AML-193 (cell line): ENCODE results near the gene ANKRD30A.
"Not testable (repeated sequence)": the region's sequence is repeated elsewhere in the genome, so short reads cannot be mapped to it uniquely, and the experiment has no call there.

Source experiments
- DNase-seq, 2 experiments: peaks; one replicate each; lab custom pipeline; 2025; lab: John Stamatoyannopoulos, UW

Gene ANKRD30A

GRCh38 chr10:37255837-37256236 is 130.4 kb downstream of the ANKRD30A start:
- not testable (repeated sequence) for DNase-seq

GRCh38 chr10:37263304-37263703 is 137.9 kb downstream of the ANKRD30A start:
- DNase-seq = no peak

- DNase-seq = no peak
Observed at GRCh38 chr10:37268266-37268665, 142.9 kb downstream of the ANKRD30A start.

GRCh38 chr10:37269554-37270256 is 144.3 kb downstream of the ANKRD30A start:
- DNase-seq = no peak

- DNase-seq = no peak
Observed at GRCh38 chr10:37275216-37275777, 149.9 kb downstream of the ANKRD30A start.

- no peak for DNase-seq
Observed at GRCh38 chr10:37285063-37285462, 159.7 kb downstream of the ANKRD30A start.

GRCh38 chr10:37289833-37290464 is 164.6 kb downstream of the ANKRD30A start:
- no peak for DNase-seq

- no peak for DNase-seq
Observed at GRCh38 chr10:37301271-37301670, 175.9 kb downstream of the ANKRD30A start.

GRCh38 chr10:37304036-37304435 is 178.6 kb downstream of the ANKRD30A start:
- DNase-seq = no peak

- DNase-seq = no peak
Observed at GRCh38 chr10:37314350-37314749, 189.0 kb downstream of the ANKRD30A start.

- no peak for DNase-seq
Observed at GRCh38 chr10:37314862-37315261, 189.5 kb downstream of the ANKRD30A start.

GRCh38 chr10:37344413-37344812 is 219.0 kb downstream of the ANKRD30A start:
- DNase-seq = no peak

- no peak for DNase-seq
Observed at GRCh38 chr10:37379991-37380390, 254.6 kb downstream of the ANKRD30A start.

GRCh38 chr10:37381271-37381670 is 255.9 kb downstream of the ANKRD30A start:
- DNase-seq = no peak

- no peak for DNase-seq
Observed at GRCh38 chr10:37384923-37385322, 259.5 kb downstream of the ANKRD30A start.

GRCh38 chr10:37390926-37391325 is 265.5 kb downstream of the ANKRD30A start:
- DNase-seq = no peak

- DNase-seq = not testable (repeated sequence)
Observed at GRCh38 chr10:37400774-37401173, 275.4 kb downstream of the ANKRD30A start.

GRCh38 chr10:37401225-37401624 is 275.8 kb downstream of the ANKRD30A start:
- no peak for DNase-seq

- no peak for DNase-seq
Observed at GRCh38 chr10:37403776-37404175, 278.4 kb downstream of the ANKRD30A start.
